Measurements from ENCODE around the gene NUP210L. TPM values are rescaled to one million over a fixed set of nuclear protein-coding genes. Genes with fewer than 3 reads are reported as not detected.

NUP210L gene
- total RNA-seq, 4 donors from 2014 or later: under 0.01 to 0.30 (median 0.21) TPM; not detected in 1

GRCh38 chr1:153962088-153963029 is 192.5 kb downstream of the NUP210L start:
- DNase-seq (ENCODE audit: low spot score in 2 of 2): peak in 1 of 2 donors; percentile 26
- peak overlapping the region; percentile 62 to 86 (median 64) for H3K4me3 ChIP-seq
- peaks cover 0 to 26% (median 0%) of the 10 kb centered on the region in 3 donors for H3K36me3 ChIP-seq
- peak overlapping the region; percentile 71 to 96 (median 92) for H3K27ac ChIP-seq
- no peaks in the 10 kb centered on the region for H3K9me3 ChIP-seq
- H3K27me3 ChIP-seq: no peaks in the 10 kb centered on the region
- 42 to 48% methylated on average over 15 to 16 of the region's 16 CpGs for WGBS, 2 donors
- H3K4me1 ChIP-seq: peaks cover 0 to 72% (median 35%) of the 10 kb centered on the region in 4 donors
- TF ChIP-seq, protein P1, sequence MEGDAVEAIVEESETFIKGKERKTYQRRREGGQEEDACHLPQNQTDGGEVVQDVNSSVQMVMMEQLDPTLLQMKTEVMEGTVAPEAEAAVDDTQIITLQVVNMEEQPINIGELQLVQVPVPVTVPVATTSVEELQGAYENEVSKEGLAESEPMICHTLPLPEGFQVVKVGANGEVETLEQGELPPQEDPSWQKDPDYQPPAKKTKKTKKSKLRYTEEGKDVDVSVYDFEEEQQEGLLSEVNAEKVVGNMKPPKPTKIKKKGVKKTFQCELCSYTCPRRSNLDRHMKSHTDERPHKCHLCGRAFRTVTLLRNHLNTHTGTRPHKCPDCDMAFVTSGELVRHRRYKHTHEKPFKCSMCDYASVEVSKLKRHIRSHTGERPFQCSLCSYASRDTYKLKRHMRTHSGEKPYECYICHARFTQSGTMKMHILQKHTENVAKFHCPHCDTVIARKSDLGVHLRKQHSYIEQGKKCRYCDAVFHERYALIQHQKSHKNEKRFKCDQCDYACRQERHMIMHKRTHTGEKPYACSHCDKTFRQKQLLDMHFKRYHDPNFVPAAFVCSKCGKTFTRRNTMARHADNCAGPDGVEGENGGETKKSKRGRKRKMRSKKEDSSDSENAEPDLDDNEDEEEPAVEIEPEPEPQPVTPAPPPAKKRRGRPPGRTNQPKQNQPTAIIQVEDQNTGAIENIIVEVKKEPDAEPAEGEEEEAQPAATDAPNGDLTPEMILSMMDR (IDR thresholded peaks at IDR 0.05): no peak
- TF ChIP-seq POLR2A (IDR thresholded peaks at IDR 0.05) (no peak), EP300 (IDR thresholded peaks at IDR 0.05) (no peak)

GRCh38 chr1:153961421-153961820 is 193.5 kb downstream of the NUP210L start:
- peaks cover 0 to 26% (median 0%) of the 10 kb centered on the region in 3 donors for H3K36me3 ChIP-seq
- H3K27ac ChIP-seq: peak overlapping the region in 3 of 4 donors; percentile 90 to 96 (median 94)
- peaks cover 0 to 76% (median 38%) of the 10 kb centered on the region in 4 donors for H3K4me1 ChIP-seq
- WGBS, 2 donors: 60 to 69% methylated on average over 4 of the region's 4 CpGs
- no peak for DNase-seq (ENCODE audit: low spot score in 2 of 2)
- TF ChIP-seq, protein P1 (IDR thresholded peaks at IDR 0.05): no peak
- TF ChIP-seq POLR2A (IDR thresholded peaks at IDR 0.05) (no peak), EP300 (IDR thresholded peaks at IDR 0.05) (no peak)
- no peaks in the 10 kb centered on the region for H3K27me3 ChIP-seq
- H3K9me3 ChIP-seq: no peaks in the 10 kb centered on the region
- peak overlapping the region in 1 of 4 donors; percentile 66 for H3K4me3 ChIP-seq

GRCh38 chr1:153960206-153960605 is 194.7 kb downstream of the NUP210L start:
- TF ChIP-seq, protein P1 (IDR thresholded peaks at IDR 0.05): no peak
- TF ChIP-seq POLR2A (IDR thresholded peaks at IDR 0.05) (no peak), EP300 (IDR thresholded peaks at IDR 0.05) (no peak)
- no peak for DNase-seq (ENCODE audit: low spot score in 2 of 2)
- H3K36me3 ChIP-seq: peaks cover 0 to 26% (median 0%) of the 10 kb centered on the region in 3 donors
- H3K27me3 ChIP-seq: no peaks in the 10 kb centered on the region
- H3K4me1 ChIP-seq: peaks cover 0 to 77% (median 40%) of the 10 kb centered on the region in 4 donors
- H3K4me3 ChIP-seq: no peak overlapping the region
- H3K27ac ChIP-seq: peak overlapping the region in 1 of 4 donors; percentile 90
- WGBS, 2 donors: 91 to 97% methylated on average over 7 to 9 of the region's 11 CpGs
- H3K9me3 ChIP-seq: no peaks in the 10 kb centered on the region

DNA sequence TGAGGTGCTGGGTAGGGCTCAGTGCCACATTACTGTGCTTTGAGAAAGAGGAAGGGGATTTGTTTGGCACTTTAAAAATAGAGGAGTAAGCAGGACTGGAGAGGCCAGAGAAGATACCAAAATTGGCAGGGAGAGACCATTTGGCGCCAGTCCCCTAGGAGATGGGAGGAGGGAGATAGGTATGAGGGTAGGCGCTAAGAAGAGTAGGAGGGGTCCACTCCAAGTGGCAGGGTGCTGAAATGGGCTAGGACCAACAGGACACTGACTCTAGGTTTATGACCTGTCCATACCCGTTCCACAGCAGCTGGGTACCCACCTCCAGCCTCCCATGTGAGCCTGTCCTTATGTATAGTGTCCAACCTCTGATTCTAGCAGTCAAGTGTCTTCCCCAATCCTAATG is 195.4 kb downstream of the NUP210L start:
- Histone ChIP-seq H3K4me3 (no peak overlapping the region), H3K36me3 (peaks cover 0 to 30% (median 0%) of the 10 kb centered on the region in 3 donors), H3K4me1 (peaks cover 0 to 73% (median 37%) of the 10 kb centered on the region in 4 donors), H3K27ac (peak overlapping the region; percentile 64 to 97 (median 88)), H3K27me3 (no peaks in the 10 kb centered on the region), H3K9me3 (no peaks in the 10 kb centered on the region)
- TF ChIP-seq POLR2A (IDR thresholded peaks at IDR 0.05) (no peak), EP300 (IDR thresholded peaks at IDR 0.05) (no peak)
- TF ChIP-seq, protein P1 (IDR thresholded peaks at IDR 0.05): no peak
- WGBS, 2 donors: 65 to 76% methylated on average over 3 of the region's 3 CpGs
- no peak for DNase-seq (ENCODE audit: low spot score in 2 of 2)

- Histone ChIP-seq H3K9me3 (no peaks in the 10 kb centered on the region), H3K27me3 (no peaks in the 10 kb centered on the region), H3K36me3 (peaks cover 0 to 35% (median 0%) of the 10 kb centered on the region in 3 donors), H3K27ac (peak overlapping the region; percentile 64 to 97 (median 88)), H3K4me3 (peak overlapping the region in 2 of 4 donors; percentile 72 to 92), H3K4me1 (peaks cover 0 to 73% (median 35%) of the 10 kb centered on the region in 4 donors)
- TF ChIP-seq, protein P1 (IDR thresholded peaks at IDR 0.05): no peak
- TF ChIP-seq EP300 (IDR thresholded peaks at IDR 0.05): no peak
- TF ChIP-seq POLR2A (IDR thresholded peaks at IDR 0.05): no peak
- 10 to 17% methylated on average over 4 of the region's 4 CpGs for WGBS, 2 donors
- DNase-seq (ENCODE audit: low spot score in 2 of 2): peak in 1 of 2 donors; percentile 18
Measured at GRCh38 chr1:153958961-153959260, 196.0 kb downstream of the NUP210L start.

All from tibial nerve (tissue), 4 donors.